ENCODE data around the gene TRAPPC12.
"Not testable (repeated sequence)": the region's sequence is repeated elsewhere in the genome, so short reads cannot be mapped to it uniquely, and the experiment has no call there.

Gene TRAPPC12

GRCh38 chr2:3369340-3370181 is 9.9 kb upstream of the TRAPPC12 start:
- not testable (repeated sequence) for DNase-seq

GRCh38 chr2:3376821-3377220 is 2.7 kb upstream of the TRAPPC12 start:
- DNase-seq, result no peak

GRCh38 chr2:3377279-3377611 is 2.2 kb upstream of the TRAPPC12 start:
- peak; percentile 59 for DNase-seq

GRCh38 chr2:3377612-3378432 is 1.7 kb upstream of the TRAPPC12 start, which contains the start of gene EIPR1:
TSS of gene EIPR1 (minus strand) at chr2:3377818. CDS start at chr2:3377689, 129 bp downstream.
- DNase-seq, result peak; percentile 99

GRCh38 chr2:3379339-3379646 is 201 bp upstream of the TRAPPC12 start:
- DNase-seq, result no peak

- DNase-seq, result no peak
These were observed 7.0 kb downstream of the TRAPPC12 start for GRCh38 chr2:3386448-3386958.

GRCh38 chr2:3387011-3387410 is 7.5 kb downstream of the TRAPPC12 start:
- DNase-seq, result no peak

GRCh38 chr2:3387644-3388411 is 8.3 kb downstream of the TRAPPC12 start:
- no peak for DNase-seq

GRCh38 chr2:3388412-3388738 is 8.9 kb downstream of the TRAPPC12 start:
- DNase-seq, result no peak

- no peak for DNase-seq
These were observed 9.7 kb downstream of the TRAPPC12 start for GRCh38 chr2:3389193-3389592.

- no peak for DNase-seq
These were observed 10.5 kb downstream of the TRAPPC12 start for GRCh38 chr2:3390041-3390440.

- no peak for DNase-seq
These were observed 12.7 kb downstream of the TRAPPC12 start for GRCh38 chr2:3392216-3392615.

GRCh38 chr2:3396920-3397559 is 17.5 kb downstream of the TRAPPC12 start:
- DNase-seq, result no peak

- no peak for DNase-seq
These were observed 19.4 kb downstream of the TRAPPC12 start for GRCh38 chr2:3398857-3399256.

- DNase-seq, result peak; percentile 56
These were observed 19.9 kb downstream of the TRAPPC12 start for GRCh38 chr2:3399381-3399780.

- DNase-seq, result peak; percentile 73
These were observed 20.3 kb downstream of the TRAPPC12 start for GRCh38 chr2:3399829-3400228.

GRCh38 chr2:3403587-3404334 is 24.3 kb downstream of the TRAPPC12 start:
- no peak for DNase-seq

- no peak for DNase-seq
These were observed 24.9 kb downstream of the TRAPPC12 start for GRCh38 chr2:3404349-3404894.

GRCh38 chr2:3405307-3405706 is 25.8 kb downstream of the TRAPPC12 start:
- DNase-seq, result no peak

- no peak for DNase-seq
These were observed 26.4 kb downstream of the TRAPPC12 start for GRCh38 chr2:3405876-3406275.

GRCh38 chr2:3406501-3406900 is 27.0 kb downstream of the TRAPPC12 start:
- DNase-seq, result no peak

- no peak for DNase-seq
These were observed 29.3 kb downstream of the TRAPPC12 start for GRCh38 chr2:3408781-3409180.

Data from NCI-H1694 treated with DMSO at 0.1 percent for 48 hours (cell line).